Keratinocyte (primary cell): Measurements from ENCODE around the gene PPP1R18.

Experiments used
- CTCF ChIP-seq, 3 experiments: IDR thresholded peaks in 1 of 3; conservative IDR thresholded peaks in 1 of 3; optimal IDR thresholded peaks in 1 of 3; 2 replicates in 2 of 3; 3 replicates in 1 of 3; pipeline versions ENCODE3 to v1.5.1; 2011; ENCODE audit warnings: low read length in 3 of 3, mild to moderate bottlenecking in 3 of 3, moderate library complexity in 2 of 3, control low read depth in 1 of 3, inconsistent platforms in 1 of 3; ENCODE audit not compliant: insufficient read depth in 2 of 3; ENCODE audit errors: extremely low read depth in 1 of 3
- EZH2 ChIP-seq: IDR thresholded peaks from one replicate; pipeline ENCODE4 v1.6.1; 2012; ENCODE audit warnings: inconsistent platforms, mild to moderate bottlenecking, low read length, moderate library complexity

- TF ChIP-seq CTCF (optimal IDR thresholded peaks at IDR 0.05 in 1 of 3, IDR thresholded peaks at IDR 0.05 in 1 of 3, conservative IDR thresholded peaks at IDR 0.05 in 1 of 3; ENCODE audit: extremely low read depth in 1 of 3, insufficient read depth in 2 of 3, low read length in 3 of 3) (peak; percentile 85 to 99 (median 93)), EZH2 (no peak)
Measured at GRCh38 chr6:30730601-30731435, 44.4 kb upstream of the PPP1R18 start.
